Omental fat pad (tissue), 4 donors: Measurements from ENCODE around the gene SCFD1. TPM values are rescaled to one million over a fixed set of nuclear protein-coding genes. Genes with fewer than 3 reads are reported as not detected.

ENCODE experiments used
- ATAC-seq: fragments of 150-250 bp; one replicate; pipeline ENCODE4 v1.9.1; 2016; ENCODE audit warnings: mild to moderate bottlenecking, moderate library complexity; ENCODE audit not compliant: low FRiP score
- DNase-seq: peaks from one replicate; pipeline ENCODE4 v3.0.0-alpha.2; 2019; ENCODE audit warnings: low spot score
- CTCF ChIP-seq, 3 donors: fragments of 450-650 bp; IDR thresholded peaks; one replicate each; pipeline ENCODE4 v1.5.1; 2016 to 2017; ENCODE audit warnings: antibody characterized with exemption in 3 of 3, mild to moderate bottlenecking in 3 of 3, moderate library complexity in 2 of 3
- total RNA-seq, 4 donors: library from RNA; depleted of rRNA; stranded (reverse); fragments of >200 nt; gene quantifications; one replicate each; pipeline ENCODE4 v1.1.0, GENCODE V29; 2016

The SCFD1 gene
- total RNA-seq, 4 donors from 2014 or later, result 50.9 to 102 (median 54.8) TPM

- DNase-seq (no peak), ATAC-seq (no peak)
- TF ChIP-seq CTCF (IDR thresholded peaks at IDR 0.05), result no peak
These were observed 33.5 kb downstream of the SCFD1 start for GRCh38 chr14:30655658-30656057.

- no peak for TF ChIP-seq CTCF (IDR thresholded peaks at IDR 0.05)
- no peak for DNase-seq
- peak; percentile 41 for ATAC-seq
These were observed 34.1 kb downstream of the SCFD1 start for GRCh38 chr14:30656190-30656632.

- DNase-seq, result no peak
- no peak for TF ChIP-seq CTCF (IDR thresholded peaks at IDR 0.05)
- ATAC-seq, result no peak
These were observed 34.9 kb downstream of the SCFD1 start for GRCh38 chr14:30657050-30657449.

- DNase-seq, result no peak
- no peak for TF ChIP-seq CTCF (IDR thresholded peaks at IDR 0.05)
- ATAC-seq, result no peak
These were observed 35.6 kb downstream of the SCFD1 start for GRCh38 chr14:30657606-30658163.

- no peak for ATAC-seq
- DNase-seq, result no peak
- no peak for TF ChIP-seq CTCF (IDR thresholded peaks at IDR 0.05)
These were observed 36.5 kb downstream of the SCFD1 start for GRCh38 chr14:30658645-30659044.

GRCh38 chr14:30669594-30669993 is 47.5 kb downstream of the SCFD1 start:
- DNase-seq, result no peak
- TF ChIP-seq CTCF (IDR thresholded peaks at IDR 0.05), result no peak

GRCh38 chr14:30673071-30673470 is 51.0 kb downstream of the SCFD1 start:
- no peak for DNase-seq
- ATAC-seq, result no peak
- no peak for TF ChIP-seq CTCF (IDR thresholded peaks at IDR 0.05)

More at GRCh38 chr14:30669594-30669993, 47.5 kb downstream of the SCFD1 start:
- ATAC-seq, result no peak
